Glomerular endothelial cell (primary cell): Measurements from ENCODE around the gene C22orf39. TPM values are rescaled to one million over a fixed set of nuclear protein-coding genes. Genes with fewer than 3 reads are reported as not detected.

Source experiments
- DNase-seq: peaks from one replicate; pipeline ENCODE4 v3.0.0-alpha.2; 2011; ENCODE audit warnings: low read depth, low spot score; ENCODE audit errors: extremely low read depth
- total RNA-seq: library from RNA; depleted of rRNA; stranded (reverse); fragments of >200 nt; gene quantifications from 2 replicates; pipeline ENCODE4 v1.2.3, GENCODE V29; 2015

C22orf39 gene
- total RNA-seq, 1 donor from 2014 or later: 32.3 TPM

GRCh38 chr22:19432133-19432851, 15.2 kb downstream of the C22orf39 start, which contains the start of gene MRPL40:
Gene MRPL40 (plus strand): TSS chr22:19432545. CDS start chr22:19432555, 10 bp downstream.
- DNase-seq: no peak

DNA sequence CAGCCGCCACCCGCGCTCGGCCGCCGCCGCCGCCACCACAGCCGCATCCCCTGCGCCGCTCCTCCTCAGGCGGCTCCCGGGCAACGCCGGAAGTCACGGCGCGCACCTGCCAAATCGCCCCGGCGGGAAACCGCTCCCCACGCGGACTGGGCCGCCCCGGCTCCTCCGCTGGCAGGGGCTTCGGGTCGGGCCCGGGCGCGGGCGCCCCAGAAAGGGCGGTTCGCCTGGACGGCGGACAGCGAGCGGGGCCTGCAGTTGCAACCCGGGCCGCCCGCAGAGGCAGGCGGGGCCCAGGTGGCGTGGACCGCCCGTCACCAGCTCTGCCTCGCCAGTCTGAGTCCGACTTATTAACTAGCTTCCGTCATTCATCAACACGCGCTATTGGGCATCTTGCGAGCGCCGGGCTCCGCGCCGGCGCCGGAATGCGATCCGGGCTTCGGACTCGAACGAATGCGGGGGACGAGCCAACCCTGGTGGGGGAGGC, 15.8 kb downstream of the C22orf39 start, which contains the start of gene HIRA:
Gene HIRA, minus strand, starts transcription at position 85 of the 484 bp plus-strand sequence. CDS start 257 bp downstream, outside the sequence.
- DNase-seq: no peak

GRCh38 chr22:19430890-19431541, 16.5 kb downstream of the C22orf39 start:
- no peak for DNase-seq

GRCh38 chr22:19429950-19430889, 17.3 kb downstream of the C22orf39 start:
- DNase-seq: no peak

- no peak for DNase-seq
Observed at GRCh38 chr22:19424186-19424500, 23.4 kb downstream of the C22orf39 start.

DNA sequence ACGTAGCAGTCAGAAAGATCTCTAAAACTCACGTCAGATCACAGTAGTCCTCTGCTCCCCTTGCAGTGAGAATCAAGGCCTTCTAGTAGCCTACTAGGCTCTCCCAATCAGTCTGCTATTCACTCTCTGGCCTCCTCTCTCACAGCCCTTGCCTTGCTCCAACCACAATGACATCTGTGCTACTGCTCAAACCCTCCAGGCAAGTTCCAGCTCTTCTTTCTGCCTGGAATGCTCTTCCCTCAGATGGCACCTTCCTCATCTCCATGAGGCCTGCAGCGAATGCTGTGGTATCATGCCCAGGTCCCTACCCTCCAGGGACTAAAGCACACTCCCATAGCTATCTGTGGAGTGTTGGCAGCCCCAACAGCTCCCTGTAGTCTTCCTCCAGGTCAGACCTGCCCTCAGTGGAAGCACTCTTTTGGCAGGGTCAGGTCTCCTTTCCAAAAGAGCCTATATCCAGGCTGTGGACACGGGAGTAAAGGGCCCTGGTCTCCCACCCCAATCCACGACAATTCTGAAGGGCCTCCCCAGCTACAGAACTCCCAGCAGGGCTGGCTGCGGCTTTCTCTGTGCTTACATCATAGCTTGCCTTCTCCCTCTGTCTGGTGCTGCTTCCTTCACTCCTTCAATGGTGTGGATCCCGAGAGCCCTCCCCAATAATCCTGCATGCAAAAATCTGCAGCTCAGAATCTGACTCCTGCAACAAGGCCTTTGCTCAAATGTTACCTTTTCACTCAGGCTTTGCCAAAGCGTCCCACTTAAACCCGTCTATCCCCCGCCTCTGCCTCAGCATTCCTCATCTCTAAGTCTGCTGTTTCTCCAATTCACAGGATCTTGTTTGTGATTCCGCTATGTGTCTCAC, 24.8 kb downstream of the C22orf39 start:
- DNase-seq: no peak

DNA sequence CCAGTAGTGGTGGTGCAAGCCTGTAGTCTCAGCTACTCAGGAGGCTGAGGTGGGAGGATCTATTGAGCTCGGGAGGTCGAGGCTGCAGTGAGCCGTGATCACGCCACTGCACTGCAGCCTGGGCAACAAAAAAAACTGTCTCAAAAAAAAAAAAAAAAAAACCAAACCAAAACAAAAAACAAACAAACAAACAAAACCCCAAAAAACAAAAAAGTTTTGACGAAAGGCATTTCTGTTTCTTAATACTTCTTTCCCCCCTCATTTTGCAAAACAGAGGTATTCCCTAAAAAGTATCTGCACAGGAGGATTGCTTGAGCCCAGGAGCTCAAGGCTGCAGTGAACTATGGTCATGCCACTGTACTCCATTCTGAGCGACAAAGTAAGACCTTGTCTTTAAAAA, 27.2 kb downstream of the C22orf39 start:
- DNase-seq: no peak

- DNase-seq: no peak
Observed at GRCh38 chr22:19419464-19420178, 27.9 kb downstream of the C22orf39 start.

DNA sequence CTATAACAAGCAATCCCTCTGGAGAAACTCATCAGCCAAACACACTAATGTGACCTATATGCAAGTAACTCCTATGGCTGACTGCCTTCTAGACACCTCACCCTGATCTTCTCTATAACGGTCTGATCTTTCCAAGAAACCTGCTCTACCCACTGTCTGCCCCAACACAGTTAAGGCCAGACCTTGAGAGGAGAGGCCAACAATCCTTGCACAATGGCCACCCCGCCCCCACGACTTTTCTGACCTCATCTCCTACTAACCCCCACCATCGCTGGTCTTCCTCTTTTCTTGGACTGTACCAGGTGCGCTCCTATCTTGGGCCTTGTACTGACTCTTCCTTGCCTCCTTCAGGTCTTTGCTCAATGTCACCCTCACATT, 28.4 kb downstream of the C22orf39 start:
- no peak for DNase-seq

DNA sequence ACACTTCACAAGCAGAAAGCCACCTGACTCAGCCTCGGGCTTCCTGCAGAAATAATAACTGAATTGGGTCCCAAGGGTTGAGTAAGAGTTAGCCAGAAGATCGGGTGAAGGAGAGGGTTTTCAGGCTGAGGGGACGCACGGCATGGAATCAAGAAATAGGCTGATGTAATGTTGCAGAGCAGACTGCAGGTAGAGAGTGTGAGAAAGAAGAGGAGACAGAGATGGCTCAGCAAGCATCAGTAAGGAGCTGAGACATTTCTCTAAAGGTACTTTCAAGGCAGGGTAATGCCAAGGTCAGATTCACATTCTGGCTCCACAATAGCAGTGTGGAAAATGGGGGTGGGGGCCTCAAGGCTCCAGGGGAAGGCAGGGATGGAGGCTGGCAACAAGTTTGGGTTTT, 34.6 kb downstream of the C22orf39 start:
- DNase-seq: no peak

DNA sequence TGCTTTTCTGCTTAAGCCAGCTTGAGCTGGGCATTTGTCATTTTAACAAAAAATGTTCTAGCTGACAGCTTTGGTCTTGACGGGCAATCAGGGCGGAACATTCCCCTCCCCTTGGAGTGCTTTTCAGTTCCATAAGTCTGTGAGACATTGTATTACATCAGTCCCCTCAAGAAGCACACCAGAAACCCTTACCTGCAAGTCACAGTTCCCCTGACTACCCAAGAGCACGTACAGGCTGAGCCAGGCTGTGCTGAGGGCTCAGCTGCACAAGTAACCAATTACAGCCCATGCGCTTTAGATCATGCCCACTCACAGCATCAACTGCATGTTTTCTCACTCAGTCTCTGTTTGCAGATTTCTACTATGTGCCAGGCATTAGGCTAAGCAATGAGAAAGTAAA, 35.0 kb downstream of the C22orf39 start:
- no peak for DNase-seq

DNA sequence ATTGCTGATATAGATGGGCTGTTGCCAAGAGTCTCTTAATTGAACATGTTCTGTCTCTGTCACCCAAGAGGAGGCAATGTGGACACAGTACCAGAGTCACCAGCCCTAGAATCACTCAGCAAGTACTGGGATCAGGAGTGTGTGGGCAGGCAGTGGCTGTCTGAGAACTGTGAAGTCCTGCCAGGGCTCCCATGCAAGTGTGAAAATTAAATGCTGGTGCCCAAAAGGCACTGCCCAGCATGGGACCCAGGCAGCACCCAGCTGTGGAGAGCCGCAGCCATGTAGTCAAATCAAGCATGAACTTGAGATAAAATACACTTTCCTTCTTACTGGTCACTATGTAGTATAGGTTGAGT, 35.8 kb downstream of the C22orf39 start:
- DNase-seq: no peak

GRCh38 chr22:19410941-19411689, 36.4 kb downstream of the C22orf39 start:
- no peak for DNase-seq

- DNase-seq: no peak
Observed at GRCh38 chr22:19407649-19408606, 39.6 kb downstream of the C22orf39 start.

GRCh38 chr22:19406846-19407245, 40.7 kb downstream of the C22orf39 start:
- no peak for DNase-seq

DNA sequence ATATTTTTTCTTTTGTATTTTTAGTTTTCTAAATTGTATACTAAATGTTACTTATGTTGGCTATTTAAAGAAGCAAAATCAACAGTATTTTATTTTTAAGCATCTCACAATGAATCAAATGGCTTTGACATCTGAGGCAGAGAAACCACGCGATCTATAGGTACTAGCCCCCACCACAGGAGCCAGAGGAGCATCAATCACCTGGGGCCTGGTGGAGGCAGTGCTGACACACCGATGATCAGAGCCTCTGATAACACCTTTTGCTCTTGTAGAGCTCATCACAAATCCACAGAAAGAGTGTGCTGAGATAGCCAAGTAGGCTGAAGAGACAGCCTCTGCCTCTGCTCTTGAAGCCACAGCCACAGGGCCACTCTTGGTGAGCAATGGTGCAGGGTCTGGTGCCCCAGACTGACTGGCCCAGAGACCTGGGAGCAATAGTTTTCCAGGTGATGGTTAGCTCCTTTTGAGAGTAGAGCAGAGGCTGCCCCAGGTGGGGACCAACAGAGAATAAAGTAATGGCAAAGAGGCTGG, 41.2 kb downstream of the C22orf39 start:
- DNase-seq: no peak

- DNase-seq: no peak
Observed at GRCh38 chr22:19405652-19406051, 41.9 kb downstream of the C22orf39 start.

DNA sequence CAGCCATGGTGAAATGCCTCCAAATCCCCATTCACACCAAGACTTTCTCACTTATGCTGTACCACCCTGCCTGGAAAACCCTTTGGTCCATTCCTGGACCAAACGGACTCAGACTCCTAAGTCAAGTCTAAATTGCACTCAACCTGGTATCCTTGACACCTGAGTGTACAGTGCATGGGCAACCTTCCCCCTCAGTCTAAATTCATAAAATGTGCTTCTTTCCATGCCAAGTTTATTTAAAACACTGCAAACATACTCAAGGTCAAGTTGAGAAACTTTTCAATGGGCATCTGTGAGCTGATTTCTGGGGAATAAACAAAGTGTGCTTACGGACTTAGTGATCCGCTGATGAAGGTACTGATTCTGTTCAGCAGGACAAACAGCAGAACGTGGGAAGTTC, 42.4 kb downstream of the C22orf39 start:
- no peak for DNase-seq
